Activated T-cell treated with anti-CD3 and anti-CD28 coated beads, Interleukin-2, amount 50 U/mL, for 72 hours (primary cell): ENCODE results near the gene UBE2D1. TPM values are rescaled to one million over a fixed set of nuclear protein-coding genes. Genes with fewer than 3 reads are reported as not detected.
A peak's percentile ranks its signal among the peaks of the same experiment; 100 is the strongest.

ENCODE experiments used
- ATAC-seq, 2 donors: fragments of 150-1000 bp; cut with Tn5 transposase; replicated peaks in 1 of 2; 2 replicates each; pipeline ENCODE4 v1.10.0; 2021; ENCODE audit warnings: moderate library complexity in 2 of 2, mild to moderate bottlenecking in 1 of 2
- DNase-seq, 2 donors: peaks; one replicate each; pipeline ENCODE4 v3.0.0; 2021 to 2022; ENCODE audit warnings: mixed read lengths in 1 of 2
- H3K27ac Mint-ChIP-seq: one replicate; pipeline ENCODE4 v1.8.0; 2022; ENCODE audit warnings: mild to moderate bottlenecking, moderate library complexity, mixed read lengths
- H3K27me3 Mint-ChIP-seq: one replicate; pipeline ENCODE4 v1.8.0; 2022; ENCODE audit warnings: low read depth, mixed read lengths
- H3K36me3 Mint-ChIP-seq, 2 donors: one replicate each; pipeline ENCODE4 v1.8.0; 2022; ENCODE audit warnings: mixed read lengths in 2 of 2, mild to moderate bottlenecking in 1 of 2; ENCODE audit not compliant: insufficient read depth in 2 of 2
- H3K4me1 Mint-ChIP-seq: one replicate; pipeline ENCODE4 v1.8.0; 2022; ENCODE audit warnings: low read depth, mixed read lengths
- H3K4me3 Mint-ChIP-seq, 2 donors: one replicate each; pipeline ENCODE4 v1.8.0; 2022; ENCODE audit warnings: mild to moderate bottlenecking in 2 of 2, mixed read lengths in 2 of 2, moderate library complexity in 2 of 2
- H3K9me3 Mint-ChIP-seq, 2 donors: one replicate each; pipeline ENCODE4 v1.8.0; 2022; ENCODE audit warnings: mixed read lengths in 2 of 2
- total RNA-seq, 2 donors: library from RNA; stranded (reverse); gene quantifications; one replicate each; pipeline ENCODE4 v1.2.3, GENCODE V29; 2022

Gene UBE2D1
- 10 to 100 TPM; 10.5 to 12.1 TPM for total RNA-seq

- ATAC-seq: peak; percentile 94 to 95
- H3K4me1 Mint-ChIP-seq: peaks cover 42% of the 10 kb centered on the region
- H3K4me3 Mint-ChIP-seq: peak within 1 kb of the TSS; percentile 99 to 100
- H3K9me3 Mint-ChIP-seq: peaks cover 0 to 2% of the 10 kb centered on the region in 2 donors
- DNase-seq: peak; percentile 86 to 87
- peak within 1 kb of the TSS; percentile 97 for H3K27ac Mint-ChIP-seq
- peaks cover 4 to 9% of the 10 kb centered on the region in 2 donors for H3K36me3 Mint-ChIP-seq
- no peaks in the 10 kb centered on the region for H3K27me3 Mint-ChIP-seq
These were observed at the start of gene UBE2D1 for GRCh38 chr10:58334817-58335305. Gene UBE2D1, plus strand, starts transcription at chr10:58335006. Its CDS starts 196 bp downstream, at chr10:58335202.

- Mint-ChIP-seq H3K27me3 (no peaks in the 10 kb centered on the region), H3K36me3 (peaks cover 3% of the 10 kb centered on the region in 2 donors), H3K27ac (peak overlapping the region; percentile 85), H3K4me1 (no peaks in the 10 kb centered on the region), H3K4me3 (no peak overlapping the region), H3K9me3 (no peaks in the 10 kb centered on the region)
- ATAC-seq (peak; percentile 51 to 55), DNase-seq (peak; percentile 11 to 32)
These were observed 43.1 kb upstream of the UBE2D1 start for GRCh38 chr10:58291538-58292174.

GRCh38 chr10:58293989-58294388 is 40.8 kb upstream of the UBE2D1 start:
- Mint-ChIP-seq H3K4me1 (no peaks in the 10 kb centered on the region), H3K9me3 (no peaks in the 10 kb centered on the region), H3K27ac (no peak overlapping the region), H3K27me3 (no peaks in the 10 kb centered on the region), H3K4me3 (no peak overlapping the region), H3K36me3 (peaks cover 2 to 3% of the 10 kb centered on the region in 2 donors)
- DNase-seq (no peak), ATAC-seq (no peak)

GRCh38 chr10:58299580-58299979 is 35.2 kb upstream of the UBE2D1 start:
- Mint-ChIP-seq H3K27ac (no peak overlapping the region), H3K9me3 (no peaks in the 10 kb centered on the region), H3K4me3 (no peak overlapping the region), H3K36me3 (no peaks in the 10 kb centered on the region), H3K27me3 (peaks cover 8% of the 10 kb centered on the region), H3K4me1 (no peaks in the 10 kb centered on the region)
- ATAC-seq (peak; percentile 70 to 77), DNase-seq (peak; percentile 59 to 64)

DNA sequence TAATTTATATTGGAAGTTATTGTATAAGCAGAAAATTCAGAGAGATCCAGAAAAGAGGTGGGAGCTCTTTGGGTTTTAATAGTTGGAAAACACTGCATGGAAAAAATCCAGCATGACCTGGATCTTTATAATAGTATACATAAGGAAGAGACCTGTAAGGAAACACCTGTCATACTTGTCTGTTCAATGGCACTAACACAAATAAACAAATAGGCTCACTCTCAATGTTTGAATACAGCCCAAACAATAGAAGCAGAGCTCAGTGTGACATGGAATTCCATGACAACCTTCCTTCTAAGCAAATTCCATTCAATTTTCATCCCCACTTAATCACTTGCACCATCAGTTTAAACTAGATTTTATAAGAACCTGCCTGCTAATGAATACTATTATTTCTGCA is 34.1 kb upstream of the UBE2D1 start:
- H3K36me3 Mint-ChIP-seq: no peaks in the 10 kb centered on the region
- H3K27ac Mint-ChIP-seq: no peak overlapping the region
- ATAC-seq (no peak), DNase-seq (no peak)
- no peaks in the 10 kb centered on the region for H3K4me1 Mint-ChIP-seq
- peaks cover 10% of the 10 kb centered on the region for H3K27me3 Mint-ChIP-seq
- H3K4me3 Mint-ChIP-seq: no peak overlapping the region
- no peaks in the 10 kb centered on the region for H3K9me3 Mint-ChIP-seq

DNA sequence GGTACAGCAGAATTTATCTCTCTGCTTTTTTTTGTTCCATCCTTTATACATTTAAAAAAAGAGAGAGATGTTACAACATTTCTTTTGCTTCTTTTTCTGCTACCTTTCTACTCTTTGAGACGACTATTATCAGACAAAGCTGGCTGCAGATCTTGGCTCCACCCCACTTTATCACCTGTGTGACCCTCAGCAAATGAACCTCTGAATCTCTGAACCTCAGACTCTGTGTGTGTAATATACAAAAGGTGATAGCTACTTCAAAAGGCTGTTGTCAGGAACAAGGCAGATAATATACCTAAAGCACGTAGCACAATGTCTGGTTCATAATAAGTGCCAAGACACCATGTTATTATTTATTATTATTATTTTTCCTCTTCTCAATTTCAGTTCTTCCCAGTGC is 32.6 kb upstream of the UBE2D1 start:
- H3K27ac Mint-ChIP-seq: no peak overlapping the region
- H3K36me3 Mint-ChIP-seq: no peaks in the 10 kb centered on the region
- H3K4me3 Mint-ChIP-seq: no peak overlapping the region
- ATAC-seq (no peak), DNase-seq (no peak)
- H3K27me3 Mint-ChIP-seq: peaks cover 16% of the 10 kb centered on the region
- H3K9me3 Mint-ChIP-seq: no peaks in the 10 kb centered on the region
- no peaks in the 10 kb centered on the region for H3K4me1 Mint-ChIP-seq

DNA sequence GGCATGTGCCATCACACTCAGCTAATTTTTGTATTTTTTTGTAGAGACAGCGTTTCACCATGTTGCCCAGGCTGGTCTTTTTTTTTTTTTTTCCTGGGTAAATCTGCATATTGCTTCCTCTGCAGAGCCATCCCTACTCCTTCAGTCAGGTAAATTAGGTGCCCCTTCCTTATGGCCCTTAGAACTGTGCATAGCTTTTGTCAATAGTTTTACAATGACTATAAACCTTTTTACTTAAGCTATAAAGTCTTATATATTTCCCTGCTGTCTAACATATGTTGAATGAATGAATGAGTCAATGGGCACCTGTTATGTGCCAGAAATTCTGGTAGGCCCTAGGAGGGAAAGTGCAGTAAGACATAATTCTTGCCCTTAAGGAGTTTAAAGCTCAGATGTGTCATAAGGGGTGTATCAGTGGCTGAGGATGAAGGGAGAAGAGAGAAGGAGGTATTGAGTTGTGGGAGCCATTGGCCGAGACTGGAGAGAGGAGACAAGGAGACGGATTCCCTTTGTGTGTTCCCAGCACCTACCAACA is 30.6 kb upstream of the UBE2D1 start:
- ATAC-seq (no peak), DNase-seq (no peak)
- Mint-ChIP-seq H3K9me3 (no peaks in the 10 kb centered on the region), H3K36me3 (no peaks in the 10 kb centered on the region), H3K27ac (no peak overlapping the region), H3K4me1 (no peaks in the 10 kb centered on the region), H3K4me3 (no peak overlapping the region), H3K27me3 (peaks cover 16% of the 10 kb centered on the region)

DNA sequence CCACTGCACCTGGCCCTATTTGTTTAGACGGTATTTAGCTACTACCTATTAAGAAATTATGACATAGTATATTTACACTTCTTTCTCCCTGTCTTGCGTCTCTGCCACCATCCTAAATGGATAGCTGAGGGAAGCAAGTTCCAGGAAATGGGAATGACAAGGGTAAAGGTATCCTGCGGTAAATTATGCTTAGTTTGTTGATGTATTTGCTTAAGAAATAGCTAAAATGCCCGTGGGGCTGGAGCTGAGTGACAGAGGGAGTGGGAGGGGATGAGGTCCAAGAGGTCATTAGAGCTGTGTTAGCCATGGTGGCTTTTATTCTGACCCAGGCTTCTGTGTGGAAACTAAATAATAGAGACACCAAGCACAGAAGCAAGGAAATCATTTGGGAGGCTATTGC is 29.0 kb upstream of the UBE2D1 start:
- peaks cover 25% of the 10 kb centered on the region for H3K27me3 Mint-ChIP-seq
- no peaks in the 10 kb centered on the region for H3K4me1 Mint-ChIP-seq
- no peaks in the 10 kb centered on the region for H3K9me3 Mint-ChIP-seq
- no peak overlapping the region for H3K27ac Mint-ChIP-seq
- DNase-seq: no peak
- no peaks in the 10 kb centered on the region for H3K36me3 Mint-ChIP-seq
- no peak for ATAC-seq
- no peak overlapping the region for H3K4me3 Mint-ChIP-seq

GRCh38 chr10:58307676-58308075 is 27.1 kb upstream of the UBE2D1 start:
- Mint-ChIP-seq H3K36me3 (no peaks in the 10 kb centered on the region), H3K4me3 (no peak overlapping the region), H3K27me3 (peaks cover 16% of the 10 kb centered on the region), H3K9me3 (no peaks in the 10 kb centered on the region), H3K4me1 (no peaks in the 10 kb centered on the region), H3K27ac (no peak overlapping the region)
- ATAC-seq: no peak
- no peak for DNase-seq

DNA sequence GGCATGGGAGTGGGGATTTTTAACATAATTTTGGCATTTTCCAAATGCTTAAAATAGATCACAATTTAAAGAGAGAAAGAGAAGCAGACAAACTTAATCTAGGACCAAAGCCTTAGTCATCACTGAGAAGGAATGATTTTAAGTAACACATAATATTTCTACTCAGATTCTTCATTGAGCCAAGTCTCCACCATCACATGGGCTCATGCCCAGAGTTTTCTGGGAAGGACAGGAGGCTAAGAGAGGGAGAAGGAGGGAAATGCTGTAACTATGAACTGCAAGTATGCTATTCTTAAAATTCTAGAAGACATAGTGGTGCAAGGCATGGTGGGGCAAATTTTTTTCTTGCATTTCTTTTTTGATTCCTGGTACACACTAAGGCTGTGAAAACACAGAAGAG is 23.8 kb upstream of the UBE2D1 start:
- no peak overlapping the region for H3K4me3 Mint-ChIP-seq
- no peaks in the 10 kb centered on the region for H3K36me3 Mint-ChIP-seq
- H3K27me3 Mint-ChIP-seq: peaks cover 11% of the 10 kb centered on the region
- ATAC-seq: no peak
- H3K4me1 Mint-ChIP-seq: no peaks in the 10 kb centered on the region
- no peak overlapping the region for H3K27ac Mint-ChIP-seq
- no peak for DNase-seq
- H3K9me3 Mint-ChIP-seq: no peaks in the 10 kb centered on the region

GRCh38 chr10:58316874-58317273 is 17.9 kb upstream of the UBE2D1 start:
- Mint-ChIP-seq H3K27me3 (peaks cover 5% of the 10 kb centered on the region), H3K4me1 (no peaks in the 10 kb centered on the region), H3K9me3 (no peaks in the 10 kb centered on the region), H3K36me3 (no peaks in the 10 kb centered on the region), H3K27ac (no peak overlapping the region), H3K4me3 (no peak overlapping the region)
- ATAC-seq (no peak), DNase-seq (no peak)

DNA sequence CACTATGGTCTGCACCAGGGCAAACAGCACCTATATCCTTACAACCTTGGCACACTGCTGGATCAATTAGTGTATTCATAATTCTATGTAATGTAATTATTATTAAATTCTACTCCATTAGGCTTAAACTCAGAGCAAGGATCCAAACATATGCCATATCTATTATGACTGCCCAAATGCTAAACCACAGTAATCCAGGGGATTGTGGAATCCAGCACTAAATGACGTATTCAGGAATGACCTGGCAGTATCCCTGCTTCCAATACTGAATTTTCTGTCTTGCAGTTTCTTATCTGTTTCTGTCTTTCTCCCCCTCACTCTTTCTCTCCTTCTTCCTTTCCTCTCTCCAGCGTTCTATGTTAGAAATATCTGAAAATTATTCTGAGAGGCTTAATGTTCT is 16.5 kb upstream of the UBE2D1 start:
- no peaks in the 10 kb centered on the region for H3K36me3 Mint-ChIP-seq
- H3K9me3 Mint-ChIP-seq: no peaks in the 10 kb centered on the region
- DNase-seq: no peak
- H3K4me3 Mint-ChIP-seq: no peak overlapping the region
- ATAC-seq: no peak
- no peak overlapping the region for H3K27ac Mint-ChIP-seq
- H3K27me3 Mint-ChIP-seq: peaks cover 5% of the 10 kb centered on the region
- H3K4me1 Mint-ChIP-seq: peaks cover 9% of the 10 kb centered on the region

- Mint-ChIP-seq H3K4me1 (peaks cover 9% of the 10 kb centered on the region), H3K27ac (no peak overlapping the region), H3K4me3 (no peak overlapping the region)
These were observed 15.2 kb upstream of the UBE2D1 start for GRCh38 chr10:58319599-58319998.

More at GRCh38 chr10:58319599-58319998, 15.2 kb upstream of the UBE2D1 start:
- DNase-seq (no peak), ATAC-seq (no peak)
- peaks cover 5% of the 10 kb centered on the region for H3K27me3 Mint-ChIP-seq
- H3K9me3 Mint-ChIP-seq: no peaks in the 10 kb centered on the region
- H3K36me3 Mint-ChIP-seq: no peaks in the 10 kb centered on the region
